ENCODE data around the gene SLC1A2. TPM values are rescaled to one million over a fixed set of nuclear protein-coding genes. Genes with fewer than 3 reads are reported as not detected.

SLC1A2 gene
- polyA plus RNA-seq, 1 experiment, result 0.60 TPM

GRCh38 chr11:35277827-35278226 is 141.5 kb downstream of the SLC1A2 start:
- Histone ChIP-seq H3K4me3 (ENCODE audit: low read depth, low read length) (no peak overlapping the region), H3K27me3 (ENCODE audit: control insufficient read depth, insufficient read depth, low read length) (no peaks in the 10 kb centered on the region), H3K36me3 (ENCODE audit: control insufficient read depth, insufficient read depth, low read length) (no peaks in the 10 kb centered on the region)
- ChIA-PET CTCF (no interaction called here), POLR2A (no interaction called here)
- DNase-seq (ENCODE audit: low read depth), result no peak
- no peak for TF ChIP-seq CTCF (IDR thresholded peaks at IDR 0.05; ENCODE audit: insufficient read depth, low read depth, low read length)

- Histone ChIP-seq H3K36me3 (ENCODE audit: control insufficient read depth, insufficient read depth, low read length) (no peaks in the 10 kb centered on the region), H3K4me3 (ENCODE audit: low read depth, low read length) (no peak overlapping the region), H3K27me3 (ENCODE audit: control insufficient read depth, insufficient read depth, low read length) (no peaks in the 10 kb centered on the region)
- TF ChIP-seq CTCF (IDR thresholded peaks at IDR 0.05; ENCODE audit: insufficient read depth, low read depth, low read length), result no peak
- DNase-seq (ENCODE audit: low read depth), result no peak
- ChIA-PET POLR2A (interaction anchor here (0.6 kb wide), 1 partner anchor 37 kb away, joined by 3 read pairs; no protein-coding TSS in a partner anchor), CTCF (no interaction called here)
These were observed 142.8 kb downstream of the SLC1A2 start for GRCh38 chr11:35276396-35277145.

GRCh38 chr11:35275786-35276170 is 143.6 kb downstream of the SLC1A2 start:
- TF ChIP-seq CTCF (IDR thresholded peaks at IDR 0.05; ENCODE audit: insufficient read depth, low read depth, low read length), result no peak
- H3K36me3 ChIP-seq (ENCODE audit: control insufficient read depth, insufficient read depth, low read length), result no peaks in the 10 kb centered on the region
- DNase-seq (ENCODE audit: low read depth), result no peak
- CTCF ChIA-PET, result interaction anchor here (0.6 to 1.4 kb wide), 3 partner anchors 10 to 1100 kb away, joined by 3 to 6 read pairs (median 4); no protein-coding TSS in a partner anchor
- H3K27me3 ChIP-seq (ENCODE audit: control insufficient read depth, insufficient read depth, low read length), result no peaks in the 10 kb centered on the region
- no peak overlapping the region for H3K4me3 ChIP-seq (ENCODE audit: low read depth, low read length)
- POLR2A ChIA-PET, result interaction anchor here (0.6 kb wide), 1 partner anchor 38 kb away, joined by 3 read pairs; no protein-coding TSS in a partner anchor

- no peak for DNase-seq (ENCODE audit: low read depth)
- H3K4me3 ChIP-seq (ENCODE audit: low read depth, low read length), result no peak overlapping the region
- ChIA-PET CTCF (interaction anchor here (0.6 to 1.4 kb wide), 3 partner anchors 9 to 1101 kb away, joined by 3 to 6 read pairs (median 4); no protein-coding TSS in a partner anchor), POLR2A (no interaction called here)
- TF ChIP-seq CTCF (IDR thresholded peaks at IDR 0.05; ENCODE audit: insufficient read depth, low read depth, low read length), result no peak
- H3K27me3 ChIP-seq (ENCODE audit: control insufficient read depth, insufficient read depth, low read length), result no peaks in the 10 kb centered on the region
- H3K36me3 ChIP-seq (ENCODE audit: control insufficient read depth, insufficient read depth, low read length), result no peaks in the 10 kb centered on the region
These were observed 144.2 kb downstream of the SLC1A2 start for GRCh38 chr11:35274909-35275785.

GRCh38 chr11:35272391-35272902 is 146.9 kb downstream of the SLC1A2 start:
- no peaks in the 10 kb centered on the region for H3K27me3 ChIP-seq (ENCODE audit: control insufficient read depth, insufficient read depth, low read length)
- no peak for DNase-seq (ENCODE audit: low read depth)
- no peak overlapping the region for H3K4me3 ChIP-seq (ENCODE audit: low read depth, low read length)
- no peaks in the 10 kb centered on the region for H3K36me3 ChIP-seq (ENCODE audit: control insufficient read depth, insufficient read depth, low read length)
- ChIA-PET CTCF (no interaction called here), POLR2A (no interaction called here)
- TF ChIP-seq CTCF (IDR thresholded peaks at IDR 0.05; ENCODE audit: insufficient read depth, low read depth, low read length), result no peak
